ENCODE results near the gene GRAMD2B.

The GRAMD2B gene

GRCh38 chr5:126513302-126513701 lies 90.1 kb downstream of the GRAMD2B start:
- no peak for TF ChIP-seq CTCF (IDR thresholded peaks at IDR 0.05; ENCODE audit: control insufficient read depth, extremely low read depth, insufficient read depth)
- no peak overlapping the region for H3K4me3 ChIP-seq (ENCODE audit: low read depth, low read length)
- DNase-seq (ENCODE audit: low read depth), result no peak

- H3K4me3 ChIP-seq (ENCODE audit: low read depth, low read length), result no peak overlapping the region
- DNase-seq (ENCODE audit: low read depth), result no peak
- no peak for TF ChIP-seq CTCF (IDR thresholded peaks at IDR 0.05; ENCODE audit: control insufficient read depth, extremely low read depth, insufficient read depth)
Observed at GRCh38 chr5:126513703-126514102, 90.5 kb downstream of the GRAMD2B start.

GRCh38 chr5:126514131-126514557 lies 90.9 kb downstream of the GRAMD2B start:
- DNase-seq (ENCODE audit: low read depth), result no peak
- TF ChIP-seq CTCF (IDR thresholded peaks at IDR 0.05; ENCODE audit: control insufficient read depth, extremely low read depth, insufficient read depth), result no peak
- no peak overlapping the region for H3K4me3 ChIP-seq (ENCODE audit: low read depth, low read length)

- DNase-seq (ENCODE audit: low read depth), result no peak
- TF ChIP-seq CTCF (IDR thresholded peaks at IDR 0.05; ENCODE audit: control insufficient read depth, extremely low read depth, insufficient read depth), result no peak
- no peak overlapping the region for H3K4me3 ChIP-seq (ENCODE audit: low read depth, low read length)
Observed at GRCh38 chr5:126514558-126515141, 91.4 kb downstream of the GRAMD2B start.

GRCh38 chr5:126515337-126515736 lies 92.1 kb downstream of the GRAMD2B start:
- no peak overlapping the region for H3K4me3 ChIP-seq (ENCODE audit: low read depth, low read length)
- no peak for TF ChIP-seq CTCF (IDR thresholded peaks at IDR 0.05; ENCODE audit: control insufficient read depth, extremely low read depth, insufficient read depth)
- DNase-seq (ENCODE audit: low read depth), result no peak

- no peak for DNase-seq (ENCODE audit: low read depth)
Observed at GRCh38 chr5:126516133-126516532, 92.9 kb downstream of the GRAMD2B start.

More at GRCh38 chr5:126516133-126516532, 92.9 kb downstream of the GRAMD2B start:
- TF ChIP-seq CTCF (IDR thresholded peaks at IDR 0.05; ENCODE audit: control insufficient read depth, extremely low read depth, insufficient read depth), result no peak
- no peak overlapping the region for H3K4me3 ChIP-seq (ENCODE audit: low read depth, low read length)
